Umbilical cord (tissue), 2 donors: ENCODE measurements around the gene B4GALT2. TPM values are rescaled to one million over a fixed set of nuclear protein-coding genes. Genes with fewer than 3 reads are reported as not detected.

Experiments
- DNase-seq: peaks from one replicate; pipeline ENCODE4 v3.0.0-alpha.2; 2015; ENCODE audit warnings: low spot score
- total RNA-seq: library from RNA; depleted of rRNA; stranded (reverse); fragments of >200 nt; gene quantifications from one replicate; pipeline ENCODE4 v1.2.3, GENCODE V29; 2014; ENCODE audit warnings: low replicate concordance; ENCODE audit not compliant: insufficient read depth

The B4GALT2 gene
- total RNA-seq, 1 donor from 2014 or later: 74.9 TPM

DNA sequence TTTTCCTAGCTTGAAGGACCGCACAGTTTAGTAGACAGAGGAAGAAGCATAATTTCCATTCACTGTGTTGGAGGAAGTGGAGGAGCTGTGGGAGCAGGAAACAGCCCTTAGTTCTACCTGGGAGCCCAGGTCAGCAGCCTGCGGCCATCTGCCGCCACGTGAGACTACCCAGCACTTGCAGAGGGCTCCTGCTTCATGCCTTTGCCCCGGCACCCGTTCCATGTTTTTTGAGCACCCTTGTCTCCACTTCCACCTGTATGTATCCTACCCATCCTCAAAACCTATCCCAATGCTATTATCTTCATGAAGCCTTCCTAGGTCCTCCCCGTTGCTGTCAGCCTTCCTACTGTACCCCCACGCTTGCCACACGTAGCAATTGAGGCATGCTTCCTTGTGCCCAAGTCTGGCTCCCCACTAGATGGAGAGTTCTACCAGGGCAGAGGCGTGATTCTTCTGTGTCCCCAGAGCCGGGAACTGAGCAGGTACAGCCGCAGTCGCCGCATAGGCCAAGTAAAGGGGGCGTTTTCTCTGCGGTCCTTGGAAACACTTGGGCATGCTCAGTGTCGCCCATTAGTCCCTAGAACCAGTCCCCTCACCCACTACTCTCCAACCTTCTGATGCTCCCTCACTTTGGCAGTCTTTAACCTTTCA, 50.4 kb downstream of the B4GALT2 start:
- no peak for DNase-seq

DNA sequence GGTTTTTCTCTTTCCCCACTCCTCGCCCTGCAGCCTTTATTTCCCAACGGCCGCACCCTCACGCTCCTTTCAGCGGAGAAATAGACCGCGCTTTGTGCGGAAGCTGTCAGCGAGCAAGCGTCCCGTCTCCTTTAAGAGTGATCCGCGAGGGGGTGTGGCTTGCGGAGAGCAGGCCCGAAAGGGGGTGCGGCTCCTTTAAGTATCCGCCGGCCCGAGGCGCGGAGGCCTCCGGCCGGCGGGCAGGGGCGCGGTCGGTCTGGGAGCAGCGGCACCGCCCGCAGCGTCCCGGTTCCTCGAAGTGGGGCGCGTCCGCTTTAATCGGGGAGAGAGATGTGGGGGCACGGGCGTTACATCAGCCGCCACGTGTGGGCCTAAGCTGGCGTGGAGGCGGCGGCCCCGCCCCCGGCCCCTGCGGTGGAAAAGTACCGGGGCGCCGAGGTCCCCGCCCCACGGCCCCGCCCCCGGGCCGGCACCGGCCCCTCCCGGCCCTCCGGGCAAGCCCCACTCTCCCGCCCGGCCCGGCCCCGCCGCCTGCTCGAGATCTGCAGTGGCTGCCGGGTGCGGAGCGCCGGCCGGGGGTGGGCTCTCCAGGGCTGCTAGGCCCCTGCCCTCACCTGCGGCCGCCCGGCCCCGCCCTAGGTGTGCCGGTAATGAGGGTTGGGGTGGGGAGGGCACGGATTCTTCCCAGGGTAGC, 51.0 kb downstream of the B4GALT2 start:
- peak; percentile 94 for DNase-seq

DNA sequence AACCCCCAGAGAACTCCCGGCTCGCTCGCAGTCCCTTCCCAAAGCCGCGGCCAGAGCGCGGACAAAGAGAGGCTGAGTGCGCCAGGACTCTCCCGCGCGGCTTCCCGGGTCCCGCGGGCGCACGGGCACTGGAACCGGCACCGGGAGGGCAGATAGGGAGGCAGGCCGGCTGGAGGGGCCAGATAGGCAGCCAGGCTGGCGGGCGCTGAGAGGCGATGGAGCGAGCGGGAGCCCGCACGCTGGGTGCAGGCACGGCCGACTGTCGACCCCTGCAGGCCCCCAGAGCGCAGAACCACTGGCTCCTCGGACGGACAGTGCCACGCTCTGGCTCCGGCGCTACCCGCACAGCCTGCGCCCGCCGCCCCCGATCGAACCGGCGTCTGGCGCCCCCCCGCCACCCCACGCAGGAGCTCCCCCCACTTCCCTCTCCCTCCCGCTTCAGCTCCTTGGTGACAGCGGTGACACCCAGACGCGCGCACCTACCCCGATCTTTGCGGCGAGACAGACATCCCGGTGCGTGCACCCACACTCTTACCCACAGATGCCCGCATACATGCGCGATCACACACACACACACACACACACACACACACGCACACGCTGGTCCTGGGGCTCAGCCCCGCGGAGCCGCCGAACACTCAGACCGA, 51.7 kb downstream of the B4GALT2 start:
- DNase-seq: peak; percentile 49

DNA sequence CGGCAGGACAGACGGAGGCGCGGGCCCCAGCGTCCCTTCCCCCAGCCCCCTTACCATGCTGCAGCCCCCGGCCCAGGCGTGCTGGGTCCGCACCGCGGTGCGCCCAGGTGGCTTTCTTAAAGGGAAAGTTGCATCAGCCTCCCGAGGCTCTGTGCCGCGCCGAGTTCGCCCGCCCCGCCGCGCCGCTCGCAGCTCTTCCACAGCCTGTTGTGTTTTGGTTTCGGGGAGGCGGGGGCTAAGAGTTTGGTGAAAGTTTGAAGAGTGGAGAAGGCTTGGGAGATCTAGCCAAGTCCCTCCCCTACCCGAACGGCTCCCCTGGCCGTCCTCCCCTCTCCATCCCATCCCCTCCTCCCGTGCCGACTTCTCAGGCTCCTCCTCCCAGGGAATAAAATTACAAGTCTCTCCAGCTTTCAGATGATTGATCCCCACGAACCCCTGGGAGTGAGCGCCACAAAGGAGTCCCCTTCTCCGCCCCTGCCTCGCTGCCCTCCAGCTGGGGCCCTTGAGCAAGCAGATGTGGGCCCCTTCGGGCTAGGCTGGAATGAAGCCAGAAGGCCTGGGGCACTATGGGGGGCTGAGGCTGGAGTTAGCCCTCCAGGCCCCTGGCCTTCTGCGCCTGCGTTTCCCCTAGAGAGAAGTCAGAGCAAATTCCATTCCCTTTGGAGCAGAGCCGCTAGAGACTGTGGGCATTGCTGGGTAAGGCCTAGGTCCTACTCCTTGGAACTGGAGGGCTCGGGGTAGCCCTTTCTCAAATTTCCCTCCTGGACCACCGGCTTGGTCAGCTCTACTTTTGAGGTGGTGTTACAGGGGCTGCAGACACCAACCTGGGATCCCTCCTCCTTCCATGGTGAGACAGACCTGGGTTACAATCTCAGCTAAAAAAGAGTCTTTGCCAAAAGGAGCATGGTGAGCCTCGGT, 52.5 kb downstream of the B4GALT2 start, which contains the start of gene SLC6A9:
SLC6A9 (minus strand) TSS at position 211 of the 918 bp plus-strand sequence. CDS start 7,185 bp downstream, outside the sequence.
- DNase-seq: peak; percentile 85

DNA sequence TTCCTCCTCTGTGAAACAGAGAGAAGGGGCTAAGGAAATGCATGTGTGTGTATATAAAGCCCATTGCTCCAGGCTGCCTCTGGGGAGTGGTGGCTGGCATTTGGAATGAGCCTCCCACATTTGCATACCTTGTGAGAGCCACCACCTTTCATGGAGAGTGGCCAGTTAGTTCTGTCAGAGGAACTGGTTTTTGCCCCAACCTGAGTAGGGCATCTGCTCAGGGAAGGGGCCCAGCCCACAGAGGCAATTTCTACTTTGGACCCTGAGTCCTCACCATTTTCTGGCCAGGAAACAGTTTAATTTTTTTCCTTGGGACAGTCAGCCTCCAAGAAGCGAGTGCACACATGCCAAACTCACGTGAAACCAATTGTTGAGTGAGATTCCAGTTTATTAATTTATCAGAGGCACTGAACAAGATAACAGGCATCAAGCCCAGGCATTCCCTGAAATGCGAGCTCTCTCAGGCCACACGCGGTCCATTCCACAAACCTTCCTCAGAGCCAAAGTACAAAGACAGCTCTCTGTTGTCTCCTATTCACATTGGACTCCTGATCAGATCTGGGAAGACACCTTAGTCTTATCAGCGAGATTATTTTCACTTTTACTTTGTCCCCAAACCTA, 53.3 kb downstream of the B4GALT2 start:
- DNase-seq: no peak

DNA sequence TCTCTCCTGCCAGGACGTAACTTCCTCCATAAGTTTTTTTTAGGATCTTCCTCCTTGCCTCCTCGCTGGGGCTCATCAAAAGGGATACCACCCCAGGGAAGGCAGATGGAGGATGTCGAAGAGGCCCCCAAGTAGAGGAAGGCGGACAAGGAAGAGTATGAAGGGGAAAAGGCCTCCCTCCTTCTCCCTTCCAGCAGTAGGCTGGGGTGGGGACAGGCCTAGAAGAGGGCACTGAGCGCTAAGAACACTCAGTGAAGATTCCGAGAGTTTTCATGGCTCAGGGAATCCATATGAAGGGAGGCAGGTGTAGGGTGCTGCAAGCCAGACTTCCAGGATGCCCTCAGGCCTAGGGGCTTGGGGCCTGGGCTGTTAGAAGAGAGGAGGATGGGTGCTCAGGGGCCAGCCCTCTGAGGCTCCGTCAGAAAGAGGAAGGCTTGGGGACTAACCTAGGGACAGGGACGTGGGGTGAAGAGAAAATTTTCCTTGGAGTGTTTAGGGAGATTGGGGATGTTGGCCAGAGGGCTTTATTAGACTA, 54.1 kb downstream of the B4GALT2 start:
- DNase-seq: no peak

DNA sequence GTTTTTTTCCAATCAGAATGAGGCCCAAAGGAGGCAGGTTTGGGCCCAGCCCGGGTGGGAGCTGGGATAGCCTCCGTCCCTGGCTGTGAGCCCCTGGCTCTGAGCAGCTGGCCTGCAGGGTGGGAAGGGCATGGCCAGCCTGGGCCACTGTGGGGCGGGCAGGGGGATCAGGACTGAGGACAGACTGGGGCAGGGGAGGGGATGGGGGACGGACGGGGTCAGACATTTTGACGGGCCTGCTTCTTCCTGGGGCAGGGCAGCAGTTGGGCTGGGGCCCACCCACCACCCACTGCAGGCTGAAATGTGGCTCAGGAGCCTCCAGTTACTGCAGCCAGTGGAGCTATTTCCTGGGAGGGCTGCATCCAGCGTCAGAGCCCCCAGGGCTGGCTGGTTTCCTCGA, 54.7 kb downstream of the B4GALT2 start:
- DNase-seq: no peak

DNA sequence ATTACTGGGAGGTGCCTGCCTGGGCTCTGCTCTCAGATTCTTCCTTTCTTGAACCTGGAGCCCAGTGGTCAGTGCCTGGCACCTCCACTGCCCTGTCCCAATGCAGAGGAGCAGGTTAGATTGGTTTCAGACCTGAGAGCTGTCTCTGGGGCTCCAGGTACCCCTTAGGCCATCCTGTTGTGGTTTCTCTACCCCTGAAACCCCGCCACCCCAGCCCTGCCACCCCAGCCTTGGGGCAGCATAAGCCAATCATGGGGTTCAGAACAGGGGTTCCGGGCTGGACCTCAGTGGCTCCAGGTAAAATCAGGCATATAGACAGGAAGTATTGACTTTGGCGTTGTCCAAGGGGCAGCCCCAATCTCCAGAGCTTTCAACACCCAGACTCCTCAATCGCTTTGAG, 55.4 kb downstream of the B4GALT2 start:
- no peak for DNase-seq

DNA sequence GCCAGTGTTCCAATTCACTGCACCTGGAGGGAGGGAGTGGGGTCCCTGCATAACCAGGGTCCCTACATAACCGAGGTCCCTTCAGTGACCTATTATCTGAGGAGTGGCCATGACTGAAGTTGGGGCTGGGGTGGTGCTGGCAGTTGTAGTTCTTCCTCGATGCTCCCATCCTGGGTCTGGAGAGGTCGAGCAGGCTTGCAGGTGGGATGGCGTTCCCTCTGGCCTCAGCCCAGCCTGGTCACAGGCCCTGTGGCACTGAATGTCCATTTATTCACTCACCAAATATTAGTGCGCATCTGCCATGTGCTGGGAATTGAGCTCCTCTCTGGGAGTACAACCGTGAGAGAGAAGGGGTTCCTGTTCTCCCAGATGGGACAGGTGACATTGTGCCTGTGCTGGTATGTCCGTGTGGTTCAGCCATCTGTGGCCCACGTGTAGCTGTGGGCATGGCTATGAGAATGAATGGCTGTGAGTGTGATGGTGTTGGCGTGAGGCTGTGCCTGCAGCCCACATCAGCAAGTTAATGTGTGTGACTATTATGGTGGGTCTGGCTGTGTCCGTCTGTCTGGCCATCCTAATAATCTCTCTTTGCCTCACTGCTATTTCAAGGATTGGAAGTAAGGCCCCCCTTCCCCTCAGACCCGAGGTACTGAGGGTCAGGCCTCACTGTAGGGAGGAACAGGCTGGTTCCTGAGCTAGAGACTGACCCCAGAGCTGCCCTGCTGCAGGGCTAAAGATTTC, 56.1 kb downstream of the B4GALT2 start:
- DNase-seq: no peak

DNA sequence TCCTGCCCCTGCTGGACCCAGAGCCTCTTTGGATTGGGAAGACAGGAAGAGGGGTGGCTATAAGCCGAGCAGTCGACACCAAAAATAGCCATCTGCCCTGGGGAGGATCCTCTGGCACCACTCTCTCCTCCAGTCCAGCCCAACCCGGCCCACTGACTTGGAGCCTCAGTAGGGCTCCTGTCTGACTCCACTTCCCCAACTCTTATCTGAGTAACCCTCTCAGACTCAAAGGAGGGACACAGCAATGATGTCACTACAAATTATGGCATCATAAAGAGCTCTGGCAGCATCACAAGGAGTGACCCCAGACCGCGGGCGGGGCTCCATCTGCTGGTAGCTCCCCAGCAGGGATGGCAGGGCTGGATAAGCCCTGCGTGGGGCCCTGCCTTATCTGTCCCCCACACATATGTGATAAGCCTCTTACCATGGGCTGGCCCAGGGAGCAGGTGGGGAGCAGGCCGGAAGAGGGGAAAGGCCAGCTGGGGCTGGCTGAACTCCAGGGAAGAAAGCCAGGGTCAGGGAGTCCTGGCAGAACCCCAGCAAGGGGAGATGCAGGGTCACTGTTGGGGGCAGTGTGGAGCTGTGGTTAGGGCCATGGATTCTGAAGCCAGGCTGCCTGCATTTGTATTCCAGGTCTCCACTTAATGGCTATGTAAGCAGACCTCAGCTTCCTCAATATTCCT, 56.9 kb downstream of the B4GALT2 start:
- DNase-seq: no peak

DNA sequence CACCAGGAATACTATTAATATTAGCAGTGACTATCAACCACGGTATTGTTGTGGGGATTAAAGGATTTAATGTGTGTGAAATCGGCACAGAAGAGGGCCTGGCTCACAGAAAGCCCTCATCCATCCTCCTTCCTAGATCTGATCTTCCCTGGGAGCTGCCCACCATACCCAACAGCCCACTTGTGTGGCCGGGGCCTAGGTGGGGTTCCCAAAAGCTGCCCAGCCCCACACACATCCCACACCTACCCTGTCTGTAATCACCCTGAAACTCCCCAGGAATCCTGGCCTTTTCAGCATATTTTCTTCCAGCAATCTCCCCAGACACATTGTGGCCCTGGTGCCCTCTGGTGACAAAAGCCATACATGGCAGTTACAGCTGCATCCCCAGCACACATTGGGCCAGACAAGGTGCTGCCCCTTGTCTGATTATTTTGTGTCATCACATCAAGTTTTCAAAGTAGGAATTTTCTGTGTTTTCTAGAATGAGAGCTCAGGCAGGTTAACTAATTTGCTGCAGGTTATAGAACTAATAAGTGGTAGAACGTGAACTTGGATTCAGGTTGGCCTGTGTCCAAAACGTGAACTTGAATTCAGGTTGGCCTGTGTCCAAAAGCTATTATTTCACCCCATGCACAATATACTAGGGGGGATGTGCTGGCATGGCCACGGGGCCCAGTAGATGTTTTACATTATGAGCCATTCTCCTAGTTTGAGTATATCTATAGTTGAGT, 57.6 kb downstream of the B4GALT2 start:
- peak; percentile 78 for DNase-seq

DNA sequence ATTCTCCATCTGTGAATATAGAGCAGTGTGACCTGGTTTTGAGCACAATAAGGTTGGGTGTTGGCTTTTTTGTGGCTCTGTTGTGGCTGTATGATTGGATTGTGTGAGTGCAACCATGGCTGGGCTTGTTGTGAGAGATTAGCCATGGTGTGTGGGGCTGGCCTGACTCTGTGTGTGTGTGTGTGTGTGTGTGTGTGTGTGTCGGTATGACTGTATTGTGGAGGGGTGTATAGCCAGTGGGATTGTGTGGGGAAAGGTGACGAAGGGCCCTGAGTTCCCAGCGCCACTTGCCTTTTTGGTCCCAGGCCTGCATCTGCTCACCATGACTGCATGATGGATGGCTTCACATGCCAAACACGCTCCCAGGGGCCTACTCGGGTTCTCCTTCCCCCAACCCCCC, 58.1 kb downstream of the B4GALT2 start:
- DNase-seq: no peak

DNA sequence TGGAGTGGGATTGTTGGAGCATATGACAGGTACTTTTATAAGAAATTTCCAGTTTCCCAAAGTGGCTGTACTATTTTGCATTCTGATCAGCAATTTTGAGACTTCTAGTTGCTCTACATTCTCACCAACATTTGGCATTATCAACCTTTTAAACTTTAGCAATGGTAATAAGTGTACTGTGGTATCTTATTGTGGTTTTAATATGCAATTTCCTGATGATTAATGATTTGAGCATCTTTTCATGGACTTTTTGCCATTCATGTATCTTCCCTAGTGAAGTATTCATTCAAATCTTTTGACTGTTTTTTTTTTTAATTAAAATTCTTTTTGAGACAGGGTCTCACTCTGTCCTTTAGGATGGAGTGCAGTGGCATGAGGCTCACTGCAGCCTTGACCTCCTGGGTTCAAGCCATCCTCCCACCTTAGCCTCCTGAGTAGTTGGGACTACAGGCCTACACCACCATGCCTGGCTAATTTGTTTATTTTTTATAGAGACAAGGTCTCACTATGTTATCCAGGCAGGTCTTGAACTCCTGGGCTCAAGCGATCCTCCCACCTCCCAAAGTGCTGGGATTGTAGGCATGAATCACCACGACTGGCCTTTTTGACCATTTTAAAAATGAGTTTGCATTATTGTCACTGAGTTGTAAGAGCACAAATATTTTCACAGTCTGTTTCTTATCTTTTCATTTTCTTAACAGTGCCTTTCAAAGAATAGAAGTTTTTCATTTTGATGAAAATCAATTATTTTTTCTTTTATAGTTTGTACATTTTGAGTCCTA, 60.1 kb downstream of the B4GALT2 start:
- no peak for DNase-seq

DNA sequence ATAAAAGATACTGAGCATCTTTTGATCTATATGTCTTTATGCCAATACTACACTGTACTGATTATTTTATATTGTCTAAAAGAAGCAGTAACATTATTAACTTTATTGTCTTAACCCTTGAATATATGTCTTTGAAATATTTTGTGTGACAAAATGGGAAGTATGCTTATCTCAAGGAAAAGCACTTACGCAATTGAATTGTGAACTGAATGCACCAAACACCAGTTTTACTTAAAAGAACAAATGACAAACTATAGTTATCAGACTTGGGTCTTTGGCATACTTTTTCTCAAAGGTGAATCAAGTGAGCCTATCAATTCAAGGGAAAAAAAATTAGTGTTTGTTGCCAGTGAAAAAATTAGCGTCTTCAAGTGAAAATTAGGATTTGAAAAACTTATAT, 61.4 kb downstream of the B4GALT2 start:
- no peak for DNase-seq
